Ovary (tissue), 3 donors: ENCODE measurements around the gene CCDC7.

Experiments used
- EP300 ChIP-seq: sonication (generic); formaldehyde crosslinking; IDR thresholded peaks from one replicate; pipeline ENCODE4 v1.6.1; 2017; ENCODE audit warnings: antibody characterized with exemption
- POLR2A ChIP-seq: fragments of 450-650 bp; IDR thresholded peaks from one replicate; pipeline ENCODE4 v1.6.1; 2017; ENCODE audit warnings: antibody characterized with exemption, mild to moderate bottlenecking, moderate library complexity
- TF ChIP-seq, protein P1 (sequence below), 3 donors: fragments of 450-650 bp in 2 of 3; fragments of 200-600 bp in 1 of 3; IDR thresholded peaks; one replicate each; pipeline versions ENCODE4 v1.5.1 to v1.8.0; 2016 to 2022; ENCODE audit warnings: antibody characterized with exemption in 3 of 3, mild to moderate bottlenecking in 1 of 3
- donor health status: DM: no; HTN: no; CAD: no.

DNA sequence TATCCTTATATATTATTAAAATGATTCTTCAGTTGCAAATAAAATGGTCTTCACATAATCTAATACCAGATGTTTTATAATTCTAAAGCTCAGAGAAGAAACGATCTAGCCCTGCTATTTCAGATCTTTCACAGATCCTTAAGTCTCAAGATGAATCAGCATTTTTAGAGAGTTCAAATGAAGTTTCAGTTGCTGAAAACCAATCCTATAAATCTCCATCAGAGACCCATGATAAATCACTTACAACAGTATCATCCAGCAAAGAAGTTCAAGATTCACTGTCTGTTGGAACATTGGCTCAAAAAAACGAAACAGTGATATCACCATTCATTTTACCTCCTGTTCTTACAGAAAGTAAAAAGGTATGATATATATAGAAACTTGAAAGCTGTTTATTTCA, 137.0 kb downstream of the CCDC7 start:
- TF ChIP-seq, protein P1, sequence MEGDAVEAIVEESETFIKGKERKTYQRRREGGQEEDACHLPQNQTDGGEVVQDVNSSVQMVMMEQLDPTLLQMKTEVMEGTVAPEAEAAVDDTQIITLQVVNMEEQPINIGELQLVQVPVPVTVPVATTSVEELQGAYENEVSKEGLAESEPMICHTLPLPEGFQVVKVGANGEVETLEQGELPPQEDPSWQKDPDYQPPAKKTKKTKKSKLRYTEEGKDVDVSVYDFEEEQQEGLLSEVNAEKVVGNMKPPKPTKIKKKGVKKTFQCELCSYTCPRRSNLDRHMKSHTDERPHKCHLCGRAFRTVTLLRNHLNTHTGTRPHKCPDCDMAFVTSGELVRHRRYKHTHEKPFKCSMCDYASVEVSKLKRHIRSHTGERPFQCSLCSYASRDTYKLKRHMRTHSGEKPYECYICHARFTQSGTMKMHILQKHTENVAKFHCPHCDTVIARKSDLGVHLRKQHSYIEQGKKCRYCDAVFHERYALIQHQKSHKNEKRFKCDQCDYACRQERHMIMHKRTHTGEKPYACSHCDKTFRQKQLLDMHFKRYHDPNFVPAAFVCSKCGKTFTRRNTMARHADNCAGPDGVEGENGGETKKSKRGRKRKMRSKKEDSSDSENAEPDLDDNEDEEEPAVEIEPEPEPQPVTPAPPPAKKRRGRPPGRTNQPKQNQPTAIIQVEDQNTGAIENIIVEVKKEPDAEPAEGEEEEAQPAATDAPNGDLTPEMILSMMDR (IDR thresholded peaks at IDR 0.05): no peak
- TF ChIP-seq POLR2A (no peak), EP300 (no peak)
